Measurements from ENCODE around the gene IL11RA.

- no peak for TF ChIP-seq NRF1 (IDR thresholded peaks at IDR 0.05; ENCODE audit: low read depth, low read length)
- no peak for TF ChIP-seq CTCF (IDR thresholded peaks at IDR 0.05; ENCODE audit: control extremely low read depth in 1 of 3, insufficient read depth in 1 of 3, low read depth in 1 of 3, low read length in 3 of 3)
- no peak for TF ChIP-seq POLR2A (IDR thresholded peaks at IDR 0.05; ENCODE audit: control extremely low read depth in 1 of 2, low read depth in 2 of 2, low read length in 2 of 2)
- no peak for TF ChIP-seq MAFK (IDR thresholded peaks at IDR 0.05; ENCODE audit: low read depth, low read length)
Observed at GRCh38 chr9:34638138-34638445, 13.9 kb upstream of the IL11RA start.

All from H1 (cell line).